Thyroid gland (tissue), 4 donors: ENCODE measurements around the gene TSPAN9. TPM values are rescaled to one million over a fixed set of nuclear protein-coding genes. Genes with fewer than 3 reads are reported as not detected.

Experiments used
- DNase-seq, 2 donors: peaks; one replicate each; pipeline ENCODE4 v3.0.0-alpha.2; 2019
- H3K27ac ChIP-seq, 3 donors: fragments of 200-600 bp; sonication (generic); 1 replicate in 2 of 3; 2 replicates in 1 of 3; pipeline ENCODE4 v1.5.1; 2016 to 2019; ENCODE audit warnings: mild to moderate bottlenecking in 1 of 3, moderate library complexity in 1 of 3
- H3K27me3 ChIP-seq: fragments of 200-600 bp; sonication (generic); one replicate; pipeline ENCODE4 v1.5.1; 2019
- H3K36me3 ChIP-seq, 2 donors: fragments of 200-600 bp; sonication (generic); one replicate each; pipeline ENCODE4 v1.5.1; 2016 to 2019
- H3K4me1 ChIP-seq, 2 donors: fragments of 200-600 bp; sonication (generic); one replicate each; pipeline ENCODE4 v1.5.1; 2017 to 2019
- H3K4me3 ChIP-seq, 3 donors: fragments of 200-600 bp; sonication (generic); replicated peaks in 1 of 3; 1 replicate in 2 of 3; 2 replicates in 1 of 3; pipeline ENCODE4 v1.5.1; 2016; ENCODE audit warnings: mild to moderate bottlenecking in 1 of 3
- H3K9me3 ChIP-seq: fragments of 200-600 bp; sonication (generic); one replicate; pipeline ENCODE4 v1.5.1; 2017
- CTCF ChIP-seq, 6 experiments: fragments of 200-600 bp in 3 of 6; fragments of 450-650 bp in 3 of 6; sonication (generic) in 3 of 6; IDR thresholded peaks; one replicate each; pipeline ENCODE4 v1.5.1; 2016 to 2019; ENCODE audit warnings: antibody characterized with exemption in 6 of 6, mild to moderate bottlenecking in 2 of 6, inconsistent platforms in 1 of 6, moderate library complexity in 1 of 6
- POLR2A ChIP-seq, 2 donors: fragments of 450-650 bp; IDR thresholded peaks; one replicate each; pipeline ENCODE4 v1.6.1; 2017; ENCODE audit warnings: antibody characterized with exemption in 2 of 2, mild to moderate bottlenecking in 2 of 2, moderate library complexity in 1 of 2
- WGBS, 2 donors: methylation state at CpG; one replicate each; pipeline ENCODE4 v1.1.5; 2017; 5-methylcytosine and 5-hydroxymethylcytosine counted together
- intact Hi-C: fragments of 100-400 bp; cut with DNase I; formaldehyde crosslinking; loops from one replicate; pipeline ENCODE4 v1.15.1; 2023
- total RNA-seq, 4 donors: library from RNA; depleted of rRNA; stranded (reverse); fragments of >200 nt; gene quantifications; one replicate each; pipeline ENCODE4 v1.2.3, GENCODE V29; 2016

TSPAN9 gene
- total RNA-seq, 4 donors from 2014 or later = 26.9 to 47.5 (median 33.2) TPM

- no peaks in the 10 kb centered on the region for H3K27me3 ChIP-seq
- 83 to 90% methylated on average over 16 of the region's 16 CpGs for WGBS, 2 donors
- peaks cover 14 to 37% of the 10 kb centered on the region in 2 donors for H3K4me1 ChIP-seq
- intact Hi-C loops = no loop called here
- peaks cover 7 to 11% of the 10 kb centered on the region in 2 donors for H3K36me3 ChIP-seq
- TF ChIP-seq CTCF (IDR thresholded peaks at IDR 0.05) = no peak
- no peak for TF ChIP-seq POLR2A (IDR thresholded peaks at IDR 0.05)
- no peaks in the 10 kb centered on the region for H3K9me3 ChIP-seq
- DNase-seq = no peak
- no peak overlapping the region for H3K4me3 ChIP-seq
- no peak overlapping the region for H3K27ac ChIP-seq
These were observed 41.1 kb upstream of the TSPAN9 start for GRCh38 chr12:3035815-3036702.

- Histone ChIP-seq H3K27ac (no peak overlapping the region), H3K9me3 (no peaks in the 10 kb centered on the region), H3K36me3 (peaks cover 7 to 11% of the 10 kb centered on the region in 2 donors), H3K4me3 (no peak overlapping the region), H3K4me1 (peaks cover 14 to 38% of the 10 kb centered on the region in 2 donors), H3K27me3 (no peaks in the 10 kb centered on the region)
- 91 to 94% methylated on average over 12 of the region's 12 CpGs for WGBS, 2 donors
- DNase-seq = no peak
- TF ChIP-seq POLR2A (IDR thresholded peaks at IDR 0.05) (no peak), CTCF (IDR thresholded peaks at IDR 0.05) (no peak)
- intact Hi-C loops = no loop called here
These were observed 40.1 kb upstream of the TSPAN9 start for GRCh38 chr12:3036901-3037600.

GRCh38 chr12:3038166-3038565 is 39.0 kb upstream of the TSPAN9 start:
- Histone ChIP-seq H3K9me3 (no peaks in the 10 kb centered on the region), H3K36me3 (peaks cover 7 to 11% of the 10 kb centered on the region in 2 donors), H3K4me3 (no peak overlapping the region), H3K27ac (no peak overlapping the region), H3K27me3 (no peaks in the 10 kb centered on the region), H3K4me1 (peaks cover 9 to 34% of the 10 kb centered on the region in 2 donors)
- no peak for DNase-seq
- TF ChIP-seq CTCF (IDR thresholded peaks at IDR 0.05) (no peak), POLR2A (IDR thresholded peaks at IDR 0.05) (no peak)
- intact Hi-C loops = no loop called here
- WGBS, 2 donors = 68 to 76% methylated on average over 7 of the region's 7 CpGs

- WGBS, 2 donors = 72 to 77% methylated on average over 11 of the region's 11 CpGs
- H3K36me3 ChIP-seq = peaks cover 7 to 11% of the 10 kb centered on the region in 2 donors
- DNase-seq = peak; percentile 25 to 35
- no peak overlapping the region for H3K4me3 ChIP-seq
- H3K27me3 ChIP-seq = no peaks in the 10 kb centered on the region
- H3K9me3 ChIP-seq = no peaks in the 10 kb centered on the region
- intact Hi-C loops = no loop called here
- no peak overlapping the region for H3K27ac ChIP-seq
- TF ChIP-seq CTCF (IDR thresholded peaks at IDR 0.05) (no peak), POLR2A (IDR thresholded peaks at IDR 0.05) (no peak)
- H3K4me1 ChIP-seq = peaks cover 5 to 26% of the 10 kb centered on the region in 2 donors
These were observed 38.2 kb upstream of the TSPAN9 start for GRCh38 chr12:3038926-3039510.
